PC-3 (cell line): ENCODE results near the gene FAF2. TPM values are rescaled to one million over a fixed set of nuclear protein-coding genes. Genes with fewer than 3 reads are reported as not detected.
A peak's percentile ranks its signal among the peaks of the same experiment; 100 is the strongest.

Experiments
- ATAC-seq: fragments of 200-7000 bp; cut with Tn5 transposase; 2 replicates; pipeline ENCODE4 v1.9.1; 2020; ENCODE audit warnings: mild to moderate bottlenecking, moderate library complexity
- BruUV-seq: library from RNA; stranded (reverse); fragments of 400-500 nt; replicated peaks from 2 replicates; lab custom pipeline; 2021; lab: Mats Ljungman, UMichigan
- CTCF ChIA-PET: fragments of 300-600 bp; sonication (Branson Sonifier 250); formaldehyde crosslinking; loops from one replicate; lab custom pipeline; 2022; ENCODE audit warnings: antibody characterized with exemption; lab: Charles Lee
- POLR2A ChIA-PET: fragments of 300-600 bp; sonication (Branson Sonifier 250); formaldehyde crosslinking; loops from one replicate; lab custom pipeline; 2022; ENCODE audit warnings: antibody characterized with exemption; ENCODE audit not compliant: unreplicated experiment; lab: Charles Lee
- DNase-seq: peaks from one replicate; pipeline ENCODE4 v3.0.0-alpha.2; 2015
- H2AFZ ChIP-seq: fragments of 300-600 bp; sonication (generic); 2 replicates; pipeline ENCODE4 v1.6.0; 2016; ENCODE audit warnings: antibody characterized with exemption, low read length
- H3F3A ChIP-seq: fragments of 300-600 bp; sonication (generic); one replicate; pipeline ENCODE4 v1.6.0; 2017; ENCODE audit warnings: antibody characterized with exemption, low read length, control low read depth, mild to moderate bottlenecking; ENCODE audit not compliant: unreplicated experiment
- H3K27ac ChIP-seq: fragments of 300-600 bp; sonication (generic); 2 replicates; pipeline ENCODE4 v1.5.1; 2016; ENCODE audit warnings: mild to moderate bottlenecking, low read length
- H3K27me3 ChIP-seq: fragments of 300-600 bp; sonication (generic); 2 replicates; pipeline ENCODE4 v1.6.1; 2016; ENCODE audit warnings: low read length, mixed read lengths
- H3K36me3 ChIP-seq: fragments of 300-600 bp; sonication (generic); 2 replicates; pipeline ENCODE4 v1.6.1; 2016; ENCODE audit warnings: low read depth, mixed run types, low read length, mixed read lengths
- H3K4me1 ChIP-seq: fragments of 300-600 bp; sonication (generic); 2 replicates; pipeline ENCODE4 v1.5.1; 2016; ENCODE audit warnings: low read length; ENCODE audit not compliant: insufficient read depth
- H3K4me2 ChIP-seq: fragments of 300-600 bp; sonication (generic); 2 replicates; pipeline ENCODE4 v1.6.0; 2016; ENCODE audit warnings: low read length
- H3K4me3 ChIP-seq: fragments of 300-600 bp; sonication (generic); 2 replicates; pipeline ENCODE4 v1.5.1; 2016; ENCODE audit warnings: mild to moderate bottlenecking, low read length, mixed read lengths
- H3K79me2 ChIP-seq: fragments of 300-600 bp; sonication (generic); 2 replicates; pipeline ENCODE4 v1.6.1; 2017; ENCODE audit warnings: low read length, mixed read lengths
- H3K9ac ChIP-seq: fragments of 300-600 bp; sonication (generic); 2 replicates; pipeline ENCODE4 v1.6.0; 2016; ENCODE audit warnings: mild to moderate bottlenecking, low read length
- H3K9me2 ChIP-seq: fragments of 300-600 bp; sonication (generic); replicated peaks from 2 replicates; pipeline ENCODE4 v1.6.1; 2016; ENCODE audit warnings: mixed run types, low read length, mixed read lengths
- H3K9me3 ChIP-seq: fragments of 300-600 bp; sonication (generic); 2 replicates; pipeline ENCODE4 v1.6.1; 2016; ENCODE audit warnings: low read length, mixed read lengths
- H4K20me1 ChIP-seq: fragments of 300-600 bp; sonication (generic); 2 replicates; pipeline ENCODE4 v1.6.1; 2016; ENCODE audit warnings: low read length, mixed read lengths
- CTCF ChIP-seq: fragments of 300-600 bp; sonication (generic); conservative IDR thresholded peaks from 2 replicates; pipeline ENCODE4 v1.5.1; 2017; ENCODE audit warnings: antibody characterized with exemption, low read depth, mild to moderate bottlenecking, low read length
- EZH2 ChIP-seq: fragments of 300-600 bp; sonication (generic); IDR thresholded peaks from one replicate; pipeline ENCODE4 v1.6.1; 2017; ENCODE audit warnings: antibody characterized with exemption, mild to moderate bottlenecking, low read length; ENCODE audit not compliant: unreplicated experiment
- EZH2phosphoT487 ChIP-seq: fragments of 300-600 bp; sonication (generic); IDR thresholded peaks from 2 replicates; pipeline ENCODE4 v1.6.1; 2018; ENCODE audit warnings: mild to moderate bottlenecking, antibody characterized with exemption, low read length, borderline replicate concordance
- intact Hi-C: fragments of 100-400 bp; cut with micrococcal nuclease; formaldehyde crosslinking; loops from 2 replicates; pipeline ENCODE4 v1.9.0; 2023
- total RNA-seq: library from RNA; depleted of rRNA; stranded (reverse); fragments of >200 nt; gene quantifications from 2 replicates; pipeline ENCODE4 v1.2.3, GENCODE V29; 2014

Gene FAF2
- total RNA-seq, 1 experiment from 2014 or later, result 51.4 TPM

- H3K4me1 ChIP-seq, result peaks cover 48% of the 10 kb centered on the region
- BruUV-seq, result no TSS peak
Measured at GRCh38 chr5:176537554-176538229, 89.5 kb downstream of the FAF2 start.

GRCh38 chr5:176538230-176538988, 90.2 kb downstream of the FAF2 start:
- TSS peak; percentile 60 for BruUV-seq
- ChIA-PET POLR2A (interaction anchor here (0.5 to 1.3 kb wide), 4 partner anchors 32 to 1666 kb away, joined by 3 to 11 read pairs (median 3); partner anchors contain the start of genes HNRNPAB and LMAN2), CTCF (interaction anchor here (0.6 to 3.2 kb wide), 3 partner anchors 32 to 91 kb away, joined by 3 to 15 read pairs (median 13); no protein-coding TSS in a partner anchor)
- ATAC-seq, result no peak
- Histone ChIP-seq H3K9me2 (no peaks in the 10 kb centered on the region), H3K4me2 (peak overlapping the region; percentile 96), H3K9ac (peak overlapping the region; percentile 46), H4K20me1 (peaks cover 9% of the 10 kb centered on the region; the same call in 1 of the 2 replicates), H3K4me3 (peak overlapping the region; percentile 93), H3F3A (no peaks in the 10 kb centered on the region), H3K4me1 (peaks cover 48% of the 10 kb centered on the region), H3K27me3 (no peaks in the 10 kb centered on the region), H3K79me2 (peaks cover 40% of the 10 kb centered on the region), H3K27ac (peak overlapping the region; percentile 46; the same call in 1 of the 2 replicates), H3K36me3 (no peaks in the 10 kb centered on the region; the same call in 1 of the 2 replicates), H3K9me3 (no peaks in the 10 kb centered on the region), H2AFZ (peak overlapping the region; percentile 73)
- no peak for TF ChIP-seq EZH2
- TF ChIP-seq CTCF, result peak; percentile 32; the same call in 1 of the 2 replicates
- TF ChIP-seq EZH2phosphoT487, result no peak
- intact Hi-C loops, result loop anchor here (1.0 kb wide), 1 partner anchor 32 kb away; no protein-coding TSS in a partner anchor
- no peak for DNase-seq

More at GRCh38 chr5:176537554-176538229, 89.5 kb downstream of the FAF2 start:
- no peaks in the 10 kb centered on the region for H3F3A ChIP-seq
- H2AFZ ChIP-seq, result peak overlapping the region; percentile 96
- H3K36me3 ChIP-seq, result no peaks in the 10 kb centered on the region; the same call in 1 of the 2 replicates
- H3K27me3 ChIP-seq, result no peaks in the 10 kb centered on the region
- ChIA-PET POLR2A (interaction anchor here (0.5 to 1.5 kb wide), 5 partner anchors 32 to 1666 kb away, joined by 3 to 9 read pairs (median 3); partner anchors contain the start of genes FAF2 and HNRNPAB), CTCF (interaction anchor here (0.5 to 3.2 kb wide), 6 partner anchors 33 to 120 kb away, joined by 3 to 15 read pairs (median 8); partner anchors contain the start of gene TSPAN17)
- peak overlapping the region; percentile 96 for H3K4me2 ChIP-seq
- DNase-seq (peak; percentile 99), ATAC-seq (peak; percentile 75)
- peaks cover 46% of the 10 kb centered on the region for H3K79me2 ChIP-seq
- no peaks in the 10 kb centered on the region for H3K9me2 ChIP-seq
- H3K27ac ChIP-seq, result peak overlapping the region; percentile 74
- TF ChIP-seq EZH2, result no peak
- no peak for TF ChIP-seq CTCF
- TF ChIP-seq EZH2phosphoT487, result no peak
- peaks cover 13% of the 10 kb centered on the region for H4K20me1 ChIP-seq
- intact Hi-C loops, result loop anchor here (1.0 kb wide), 5 partner anchors 33 to 149 kb away; partner anchors contain the start of genes CLTB, FAF2, HIGD2A and NOP16
- H3K4me3 ChIP-seq, result peak overlapping the region; percentile 93
- H3K9ac ChIP-seq, result peak overlapping the region; percentile 97
- H3K9me3 ChIP-seq, result no peaks in the 10 kb centered on the region
